Measurements from ENCODE around the gene LIMCH1.
"Not testable (repeated sequence)": the region's sequence is repeated elsewhere in the genome, so short reads cannot be mapped to it uniquely, and the experiment has no call there.

The LIMCH1 gene

GRCh38 chr4:41692717-41693345 lies 154.9 kb downstream of the LIMCH1 start:
- peak; percentile 57 for DNase-seq

- DNase-seq = peak; percentile 20
Observed at GRCh38 chr4:41693629-41694028, 155.7 kb downstream of the LIMCH1 start.

- no peak for DNase-seq
Observed at GRCh38 chr4:41696131-41696530, 158.2 kb downstream of the LIMCH1 start.

- DNase-seq = no peak
Observed at GRCh38 chr4:41696763-41697162, 158.8 kb downstream of the LIMCH1 start.

- DNase-seq = no peak
Observed at GRCh38 chr4:41701983-41702382, 164.0 kb downstream of the LIMCH1 start.

GRCh38 chr4:41702770-41703169 lies 164.8 kb downstream of the LIMCH1 start:
- no peak for DNase-seq

GRCh38 chr4:41703785-41704184 lies 165.8 kb downstream of the LIMCH1 start:
- no peak for DNase-seq

GRCh38 chr4:41709844-41710481 lies 172.0 kb downstream of the LIMCH1 start:
- DNase-seq = no peak

GRCh38 chr4:41711654-41712053 lies 173.7 kb downstream of the LIMCH1 start:
- not testable (repeated sequence) for DNase-seq

GRCh38 chr4:41712425-41712824 lies 174.5 kb downstream of the LIMCH1 start:
- no peak for DNase-seq

- DNase-seq = no peak
Observed at GRCh38 chr4:41713768-41714167, 175.8 kb downstream of the LIMCH1 start.

- DNase-seq = no peak
Observed at GRCh38 chr4:41714364-41715000, 176.5 kb downstream of the LIMCH1 start.

- no peak for DNase-seq
Observed at GRCh38 chr4:41715155-41715554, 177.2 kb downstream of the LIMCH1 start.

- no peak for DNase-seq
Observed at GRCh38 chr4:41718907-41719306, 180.9 kb downstream of the LIMCH1 start.

GRCh38 chr4:41719417-41719816 lies 181.5 kb downstream of the LIMCH1 start:
- peak; percentile 3 for DNase-seq

GRCh38 chr4:41722181-41722580 lies 184.2 kb downstream of the LIMCH1 start:
- no peak for DNase-seq

GRCh38 chr4:41723286-41723685 lies 185.3 kb downstream of the LIMCH1 start:
- DNase-seq = no peak

GRCh38 chr4:41725254-41725653 lies 187.3 kb downstream of the LIMCH1 start:
- no peak for DNase-seq

GRCh38 chr4:41727861-41728572 lies 190.1 kb downstream of the LIMCH1 start:
- DNase-seq = no peak

- no peak for DNase-seq
Observed at GRCh38 chr4:41728573-41728913, 190.6 kb downstream of the LIMCH1 start.

GRCh38 chr4:41731569-41732126 lies 193.7 kb downstream of the LIMCH1 start:
- DNase-seq = no peak

- no peak for DNase-seq
Observed at GRCh38 chr4:41734371-41734770, 196.4 kb downstream of the LIMCH1 start.

- not testable (repeated sequence) for DNase-seq
Observed at GRCh38 chr4:41737491-41737890, 199.5 kb downstream of the LIMCH1 start.
